HG02610 (cell line): ENCODE results near the gene SIGLEC6.

ENCODE experiments used
- ATAC-seq: cut with Tn5 transposase; IDR thresholded peaks from one replicate; pipeline ENCODE4 v1.9.1; 2021; ENCODE audit warnings: mild to moderate bottlenecking, moderate library complexity; ENCODE audit not compliant: unreplicated experiment

The SIGLEC6 gene

GRCh38 chr19:51477344-51477743, 54.1 kb downstream of the SIGLEC6 start:
- ATAC-seq, result no peak

GRCh38 chr19:51476164-51476563, 55.3 kb downstream of the SIGLEC6 start:
- ATAC-seq, result no peak

GRCh38 chr19:51473009-51473707, 58.3 kb downstream of the SIGLEC6 start:
- no peak for ATAC-seq

GRCh38 chr19:51472607-51473006, 58.9 kb downstream of the SIGLEC6 start:
- ATAC-seq, result no peak

- ATAC-seq, result no peak
Measured at GRCh38 chr19:51471527-51471926, 59.9 kb downstream of the SIGLEC6 start.

- no peak for ATAC-seq
Measured at GRCh38 chr19:51470966-51471365, 60.5 kb downstream of the SIGLEC6 start.

GRCh38 chr19:51469629-51470028, 61.8 kb downstream of the SIGLEC6 start:
- no peak for ATAC-seq

- ATAC-seq, result no peak
Measured at GRCh38 chr19:51469162-51469561, 62.3 kb downstream of the SIGLEC6 start.

- no peak for ATAC-seq
Measured at GRCh38 chr19:51468545-51468920, 62.9 kb downstream of the SIGLEC6 start.

GRCh38 chr19:51467864-51468544, 63.5 kb downstream of the SIGLEC6 start:
- ATAC-seq, result no peak
